HG03439 (cell line): ENCODE measurements around the gene ATP2A1.
"Not testable (repeated sequence)": the region's sequence is repeated elsewhere in the genome, so short reads cannot be mapped to it uniquely, and the experiment has no call there.

ENCODE experiments used
- ATAC-seq: cut with Tn5 transposase; IDR thresholded peaks from one replicate; pipeline ENCODE4 v1.9.1; 2021; ENCODE audit warnings: mild to moderate bottlenecking, moderate library complexity; ENCODE audit not compliant: unreplicated experiment

Gene ATP2A1

DNA sequence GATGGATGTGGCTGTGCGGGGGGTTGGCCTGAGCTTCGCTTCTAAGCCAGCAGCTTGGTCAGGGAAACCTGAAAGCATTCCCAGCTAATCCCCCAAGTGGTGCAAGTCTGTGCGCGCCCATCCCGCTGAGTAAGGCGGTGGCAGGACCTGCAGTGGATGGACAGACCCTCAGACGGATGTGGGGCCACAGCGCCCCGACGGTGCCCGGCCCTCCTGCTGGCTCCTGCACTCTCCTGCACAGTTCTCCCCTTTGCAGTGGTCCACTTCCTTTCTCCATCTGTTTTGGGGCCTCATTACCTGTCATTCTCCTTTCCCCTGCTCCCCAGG lies 2.3 kb downstream of the ATP2A1 start:
- no peak for ATAC-seq

DNA sequence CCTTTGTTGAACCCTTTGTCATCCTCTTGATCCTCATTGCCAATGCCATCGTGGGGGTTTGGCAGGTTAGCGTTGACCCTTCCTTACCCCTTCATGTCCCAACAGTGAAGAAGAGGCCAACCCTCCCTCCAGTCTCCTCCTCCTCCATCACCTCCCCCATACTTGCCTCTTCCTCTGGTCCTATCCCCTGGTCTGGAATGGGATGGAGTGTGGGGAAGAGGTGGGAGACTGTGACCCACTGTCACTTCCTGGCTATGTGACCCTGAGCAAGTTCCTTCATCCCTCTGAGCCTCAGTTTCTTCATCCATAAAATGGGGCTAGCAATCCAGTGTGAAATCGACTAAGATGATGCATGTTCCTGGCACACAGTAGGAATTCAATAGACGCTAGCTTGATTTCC lies 2.7 kb downstream of the ATP2A1 start:
- ATAC-seq, result no peak

DNA sequence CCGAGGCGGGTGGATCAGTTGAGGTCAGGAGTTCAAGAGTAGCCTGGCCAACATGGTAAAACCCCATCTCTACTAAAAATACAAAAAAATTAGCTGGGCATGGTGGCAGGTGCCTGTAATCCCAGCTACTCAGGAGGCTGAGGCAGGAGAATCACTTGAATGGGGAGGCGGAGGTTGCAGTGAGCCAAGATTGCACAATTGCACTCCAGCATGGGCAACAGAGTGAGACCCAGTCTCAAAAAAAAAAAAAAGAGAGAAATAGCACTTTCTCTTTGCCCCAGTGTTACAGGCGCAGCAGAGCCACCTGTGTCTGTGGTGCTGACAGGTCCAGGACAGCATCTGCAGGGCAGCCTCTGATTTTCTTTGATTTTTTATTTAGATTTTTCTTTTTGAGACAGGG lies 3.3 kb downstream of the ATP2A1 start:
- ATAC-seq, result not testable (repeated sequence)

DNA sequence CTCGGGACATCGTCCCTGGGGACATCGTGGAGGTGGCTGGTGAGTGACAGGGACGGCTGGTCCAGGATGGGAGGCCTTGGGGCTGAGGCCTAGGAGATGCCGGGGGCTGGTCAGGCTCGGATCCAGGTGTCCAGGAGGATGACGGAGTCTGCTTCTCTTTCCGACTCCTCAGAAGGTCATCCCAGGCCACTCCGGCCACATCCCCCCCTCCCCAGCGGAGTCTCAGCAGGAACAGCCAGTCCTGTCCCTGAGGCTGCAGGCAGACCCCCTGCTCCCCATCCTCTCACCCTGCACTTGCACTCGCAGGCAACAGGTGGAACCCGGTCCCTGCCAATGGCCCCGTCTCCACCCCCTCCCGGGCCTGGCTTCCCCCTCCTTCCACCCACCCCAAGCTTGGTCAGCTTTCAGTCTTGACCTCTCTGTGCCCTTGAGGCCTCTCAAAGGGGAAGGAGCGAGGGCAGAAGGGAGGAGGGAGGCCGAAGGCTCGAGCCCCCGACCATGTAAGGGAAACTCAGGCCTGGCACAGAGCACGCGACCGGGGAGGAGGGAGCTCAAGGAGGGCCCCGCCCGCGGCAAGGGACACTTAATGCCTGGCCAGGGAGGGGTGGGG lies 4.4 kb downstream of the ATP2A1 start:
- ATAC-seq, result no peak

GRCh38 chr16:28883221-28883996 lies 5.1 kb downstream of the ATP2A1 start:
- no peak for ATAC-seq

DNA sequence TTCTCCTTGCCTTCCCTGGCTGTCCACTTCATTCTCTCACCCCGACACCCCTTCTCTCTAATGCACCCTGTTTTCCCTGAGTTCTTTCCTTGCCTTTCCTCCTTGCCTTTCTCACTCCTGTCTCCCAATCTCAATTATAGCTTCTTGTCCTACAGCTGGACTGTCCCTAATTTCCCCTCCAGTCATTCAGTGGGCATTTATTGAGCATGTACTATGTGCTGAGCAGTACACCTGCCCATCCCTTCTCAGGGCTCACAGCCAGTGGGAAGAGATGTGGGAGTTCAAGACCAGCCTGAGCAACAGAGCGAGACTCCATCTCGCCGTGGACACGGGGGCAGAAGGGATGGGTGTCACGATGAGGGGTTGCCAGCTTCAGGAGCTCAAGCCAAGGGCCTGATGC lies 5.8 kb downstream of the ATP2A1 start:
- ATAC-seq, result no peak

DNA sequence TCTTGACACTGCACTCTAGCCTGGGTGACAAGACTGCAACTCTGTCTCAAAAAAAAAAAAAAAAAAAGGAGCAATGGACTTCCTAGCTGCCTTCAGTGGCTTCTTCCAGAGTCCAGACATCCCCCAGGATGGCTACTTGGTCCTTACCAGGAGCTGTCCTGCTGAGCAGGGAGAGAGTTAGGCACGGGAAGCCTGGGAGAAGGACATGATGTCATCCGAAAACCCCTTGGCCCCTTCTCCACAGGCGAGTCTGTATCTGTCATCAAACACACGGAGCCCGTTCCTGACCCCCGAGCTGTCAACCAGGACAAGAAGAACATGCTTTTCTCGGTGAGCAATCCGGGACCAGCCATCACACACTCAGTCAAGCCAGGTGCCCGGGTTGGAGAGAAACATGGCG lies 8.7 kb downstream of the ATP2A1 start:
- ATAC-seq, result no peak

GRCh38 chr16:28890355-28890754 lies 12.1 kb downstream of the ATP2A1 start:
- ATAC-seq, result not testable (repeated sequence)

- no peak for ATAC-seq
These were observed 13.9 kb downstream of the ATP2A1 start for GRCh38 chr16:28891964-28892890.

DNA sequence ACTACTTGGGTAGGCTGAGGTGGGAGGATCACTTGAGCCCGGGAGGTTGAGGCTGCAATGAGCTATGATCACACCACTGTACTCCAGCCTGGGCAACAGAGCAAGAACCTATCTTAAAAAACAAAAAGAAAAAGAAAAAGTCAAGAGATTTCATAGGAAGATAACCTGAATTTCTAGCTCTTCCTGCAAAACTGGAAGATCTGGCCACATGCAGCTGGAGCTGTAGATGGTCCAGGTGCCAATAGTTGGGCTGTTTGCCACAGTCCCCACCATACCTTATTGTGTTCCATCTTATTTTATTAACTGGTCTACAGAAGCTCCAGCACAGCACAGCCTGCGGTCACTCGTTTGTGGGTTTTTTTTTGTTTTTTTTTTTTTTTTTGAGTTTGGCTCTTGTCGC lies 15.0 kb downstream of the ATP2A1 start:
- no peak for ATAC-seq

- no peak for ATAC-seq
These were observed 17.3 kb downstream of the ATP2A1 start for GRCh38 chr16:28895609-28896008.

DNA sequence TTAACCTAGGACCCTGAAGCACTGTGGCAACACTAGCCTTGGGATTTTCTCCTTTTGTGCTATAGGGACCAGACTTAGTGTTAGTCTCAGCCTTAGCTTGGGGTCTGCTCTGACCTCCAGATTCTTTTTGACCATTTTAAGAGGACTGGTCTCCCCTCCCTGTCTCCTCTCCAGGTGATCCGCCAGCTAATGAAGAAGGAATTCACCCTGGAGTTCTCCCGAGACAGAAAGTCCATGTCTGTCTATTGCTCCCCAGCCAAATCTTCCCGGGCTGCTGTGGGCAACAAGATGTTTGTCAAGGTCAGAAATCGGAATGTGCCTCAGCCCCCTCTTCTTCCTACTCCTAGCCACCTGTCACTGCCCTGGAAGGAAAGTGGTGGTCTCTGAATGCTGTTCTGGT lies 19.5 kb downstream of the ATP2A1 start:
- ATAC-seq, result no peak

DNA sequence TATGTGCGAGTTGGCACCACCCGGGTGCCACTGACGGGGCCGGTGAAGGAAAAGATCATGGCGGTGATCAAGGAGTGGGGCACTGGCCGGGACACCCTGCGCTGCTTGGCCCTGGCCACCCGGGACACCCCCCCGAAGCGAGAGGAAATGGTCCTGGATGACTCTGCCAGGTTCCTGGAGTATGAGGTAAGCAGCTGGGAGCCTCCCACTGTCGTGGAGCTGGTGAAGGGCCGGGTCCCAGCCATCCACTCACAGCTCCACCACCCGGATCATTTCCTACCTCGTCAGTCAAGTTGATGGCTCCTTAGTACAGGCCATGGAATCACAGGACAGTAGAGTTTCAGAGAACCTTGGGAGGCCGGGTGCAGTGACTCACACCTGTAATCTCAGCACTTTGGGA lies 20.0 kb downstream of the ATP2A1 start:
- ATAC-seq, result no peak

DNA sequence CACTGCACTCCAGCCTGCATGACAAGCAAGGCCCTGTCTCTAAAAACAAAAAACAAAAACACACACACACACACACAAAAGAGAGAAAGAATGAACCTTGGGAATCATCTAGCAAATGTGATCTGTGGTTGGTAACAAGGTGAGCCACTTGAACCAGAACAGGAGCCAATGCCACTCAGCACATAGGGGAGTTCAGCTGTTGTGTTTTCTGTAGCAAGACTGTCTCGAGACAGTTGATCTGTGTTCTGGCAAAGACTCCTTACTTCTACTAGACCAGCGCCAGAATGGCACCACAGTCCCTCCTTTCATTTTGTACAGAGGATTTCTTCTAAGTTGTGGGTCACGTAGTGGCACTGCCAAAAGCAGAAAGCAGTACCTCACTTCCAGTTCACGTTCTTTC lies 20.7 kb downstream of the ATP2A1 start:
- ATAC-seq, result no peak

- no peak for ATAC-seq
These were observed 21.7 kb downstream of the ATP2A1 start for GRCh38 chr16:28899882-28900590.

DNA sequence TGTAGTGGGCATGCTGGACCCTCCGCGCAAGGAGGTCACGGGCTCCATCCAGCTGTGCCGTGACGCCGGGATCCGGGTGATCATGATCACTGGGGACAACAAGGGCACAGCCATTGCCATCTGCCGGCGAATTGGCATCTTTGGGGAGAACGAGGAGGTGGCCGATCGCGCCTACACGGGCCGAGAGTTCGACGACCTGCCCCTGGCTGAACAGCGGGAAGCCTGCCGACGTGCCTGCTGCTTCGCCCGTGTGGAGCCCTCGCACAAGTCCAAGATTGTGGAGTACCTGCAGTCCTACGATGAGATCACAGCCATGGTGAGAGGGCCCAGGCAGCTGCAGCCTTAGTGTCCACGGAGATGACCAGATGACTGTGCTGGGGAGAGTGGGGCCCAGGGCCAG lies 22.3 kb downstream of the ATP2A1 start:
- ATAC-seq, result no peak

GRCh38 chr16:28901862-28902261 lies 23.6 kb downstream of the ATP2A1 start:
- ATAC-seq, result no peak

GRCh38 chr16:28902909-28903308 lies 24.6 kb downstream of the ATP2A1 start:
- ATAC-seq, result no peak

DNA sequence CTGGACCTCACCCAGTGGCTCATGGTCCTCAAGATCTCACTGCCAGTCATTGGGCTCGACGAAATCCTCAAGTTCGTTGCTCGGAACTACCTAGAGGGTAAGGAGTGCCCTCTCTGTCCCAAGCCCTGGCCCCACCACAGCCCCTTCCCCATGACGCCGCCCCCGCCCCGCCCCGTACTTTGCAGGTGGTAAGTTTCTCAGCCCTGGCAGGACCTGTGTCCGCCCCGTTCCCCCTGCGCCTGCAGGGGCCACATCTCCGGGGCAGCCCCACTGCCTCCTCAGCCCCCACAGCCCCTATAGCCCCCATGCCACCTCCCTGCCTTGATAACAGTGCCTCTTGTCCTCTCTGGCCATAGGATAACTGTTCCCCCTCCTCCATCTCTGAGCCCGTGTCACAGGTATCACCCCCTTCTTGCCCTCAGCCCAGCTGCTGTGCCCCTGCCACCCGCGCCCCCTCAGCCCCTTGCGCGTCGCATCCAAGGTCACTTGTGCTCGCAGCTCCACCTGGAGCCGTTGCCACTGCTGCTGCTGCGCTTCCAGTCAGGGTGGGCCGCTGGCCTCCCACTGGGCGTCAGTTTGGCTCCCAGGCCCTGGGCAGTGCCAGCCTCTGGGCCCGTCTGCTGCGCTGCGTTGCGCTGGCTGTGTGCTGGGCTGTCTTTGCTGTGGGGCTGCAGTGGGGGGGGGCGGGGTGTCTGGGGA lies 25.2 kb downstream of the ATP2A1 start:
- no peak for ATAC-seq

- no peak for ATAC-seq
These were observed 26.1 kb downstream of the ATP2A1 start for GRCh38 chr16:28904363-28904762.

GRCh38 chr16:28904828-28905227 lies 26.5 kb downstream of the ATP2A1 start:
- ATAC-seq, result no peak
